ENCODE measurements around the gene CPZ.

DNA sequence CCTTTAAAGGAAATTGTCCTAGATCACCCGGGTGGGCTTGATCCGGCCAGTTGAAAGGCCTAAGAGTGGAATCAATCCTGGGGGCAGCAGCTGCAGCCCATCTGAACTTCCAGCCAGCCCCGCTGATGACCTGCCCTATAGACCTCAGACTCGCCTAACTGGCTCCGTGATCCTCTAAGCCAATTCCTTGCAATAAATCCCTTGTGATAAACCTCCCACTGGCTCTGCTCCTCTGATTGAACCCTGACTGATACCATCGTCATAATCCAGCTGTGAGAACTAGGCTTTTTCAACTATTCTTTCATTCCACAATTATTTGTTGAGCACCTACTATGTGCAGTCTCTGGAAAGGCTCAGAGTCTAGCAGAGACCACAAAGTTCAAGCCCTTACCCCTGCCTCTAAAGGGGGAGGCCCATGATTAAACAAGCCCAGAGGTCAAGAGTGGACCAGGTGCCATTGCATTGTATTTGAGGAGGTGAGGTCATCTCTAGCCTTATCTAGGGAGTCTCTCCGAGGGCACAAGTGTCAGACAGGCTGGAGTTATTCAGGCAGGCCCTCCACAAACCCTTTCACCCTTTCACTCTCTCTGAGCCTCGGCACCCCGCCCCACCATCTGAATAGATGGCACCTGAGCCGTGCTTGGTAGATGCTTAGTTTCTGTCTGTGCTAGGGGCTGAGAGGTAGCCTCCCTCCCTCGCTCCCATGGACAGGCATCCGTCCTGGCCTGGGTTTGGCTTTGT is 32.9 kb upstream of the CPZ start:
- TF ChIP-seq, protein P1, sequence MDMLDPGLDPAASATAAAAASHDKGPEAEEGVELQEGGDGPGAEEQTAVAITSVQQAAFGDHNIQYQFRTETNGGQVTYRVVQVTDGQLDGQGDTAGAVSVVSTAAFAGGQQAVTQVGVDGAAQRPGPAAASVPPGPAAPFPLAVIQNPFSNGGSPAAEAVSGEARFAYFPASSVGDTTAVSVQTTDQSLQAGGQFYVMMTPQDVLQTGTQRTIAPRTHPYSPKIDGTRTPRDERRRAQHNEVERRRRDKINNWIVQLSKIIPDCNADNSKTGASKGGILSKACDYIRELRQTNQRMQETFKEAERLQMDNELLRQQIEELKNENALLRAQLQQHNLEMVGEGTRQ (IDR thresholded peaks at IDR 0.05; ENCODE audit: low read depth, low read length): no peak
- TF ChIP-seq, protein P2, sequence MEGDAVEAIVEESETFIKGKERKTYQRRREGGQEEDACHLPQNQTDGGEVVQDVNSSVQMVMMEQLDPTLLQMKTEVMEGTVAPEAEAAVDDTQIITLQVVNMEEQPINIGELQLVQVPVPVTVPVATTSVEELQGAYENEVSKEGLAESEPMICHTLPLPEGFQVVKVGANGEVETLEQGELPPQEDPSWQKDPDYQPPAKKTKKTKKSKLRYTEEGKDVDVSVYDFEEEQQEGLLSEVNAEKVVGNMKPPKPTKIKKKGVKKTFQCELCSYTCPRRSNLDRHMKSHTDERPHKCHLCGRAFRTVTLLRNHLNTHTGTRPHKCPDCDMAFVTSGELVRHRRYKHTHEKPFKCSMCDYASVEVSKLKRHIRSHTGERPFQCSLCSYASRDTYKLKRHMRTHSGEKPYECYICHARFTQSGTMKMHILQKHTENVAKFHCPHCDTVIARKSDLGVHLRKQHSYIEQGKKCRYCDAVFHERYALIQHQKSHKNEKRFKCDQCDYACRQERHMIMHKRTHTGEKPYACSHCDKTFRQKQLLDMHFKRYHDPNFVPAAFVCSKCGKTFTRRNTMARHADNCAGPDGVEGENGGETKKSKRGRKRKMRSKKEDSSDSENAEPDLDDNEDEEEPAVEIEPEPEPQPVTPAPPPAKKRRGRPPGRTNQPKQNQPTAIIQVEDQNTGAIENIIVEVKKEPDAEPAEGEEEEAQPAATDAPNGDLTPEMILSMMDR (conservative IDR thresholded peaks at IDR 0.05; ENCODE audit: low read depth, low read length): no peak
- TF ChIP-seq POLR2A (IDR thresholded peaks at IDR 0.05; ENCODE audit: low read depth, low read length) (no peak), CHD1 (IDR thresholded peaks at IDR 0.05; ENCODE audit: low read depth, low read length) (no peak), RAD21 (IDR thresholded peaks at IDR 0.05; ENCODE audit: low read length) (no peak), MAFK (IDR thresholded peaks at IDR 0.05; ENCODE audit: low read depth, low read length) (no peak), MAZ (IDR thresholded peaks at IDR 0.05; ENCODE audit: borderline replicate concordance, low read depth, low read length) (no peak), SMC3 (IDR thresholded peaks at IDR 0.05; ENCODE audit: low read depth, low read length) (no peak)
